Loucy (cell line): Measurements from ENCODE around the gene VSX2.

Experiments
- H2AFZ ChIP-seq: fragments of 200-600 bp; sonication (generic); 2 replicates; pipeline ENCODE4 v1.6.0; 2016; ENCODE audit warnings: antibody characterized with exemption, mild to moderate bottlenecking, low read length, moderate library complexity
- H3F3A ChIP-seq: fragments of 200-600 bp; 2 replicates; pipeline ENCODE4 v1.6.0; 2016; ENCODE audit warnings: antibody characterized with exemption, low read depth, mild to moderate bottlenecking
- H3K27me3 ChIP-seq: fragments of 200-600 bp; sonication (generic); 2 replicates; pipeline ENCODE4 v1.6.1; 2014; ENCODE audit warnings: low read length, mild to moderate bottlenecking; ENCODE audit not compliant: insufficient read depth, poor library complexity, severe bottlenecking
- H3K36me3 ChIP-seq: fragments of 200-600 bp; sonication (generic); 2 replicates; pipeline ENCODE4 v1.6.1; 2016; ENCODE audit warnings: low read length; ENCODE audit not compliant: insufficient read depth
- H3K4me1 ChIP-seq: fragments of 200-600 bp; sonication (generic); 2 replicates; pipeline ENCODE4 v1.5.1; 2014; ENCODE audit warnings: low read length, mild to moderate bottlenecking; ENCODE audit not compliant: insufficient read depth, poor library complexity, severe bottlenecking
- H3K4me2 ChIP-seq: fragments of 200-600 bp; sonication (generic); 2 replicates; pipeline ENCODE4 v1.6.0; 2014; ENCODE audit warnings: antibody characterized with exemption, low read length, low read depth, mild to moderate bottlenecking; ENCODE audit not compliant: poor library complexity, severe bottlenecking
- H3K4me3 ChIP-seq: fragments of 200-600 bp; sonication (generic); 2 replicates; pipeline ENCODE4 v1.5.1; 2014; ENCODE audit warnings: low read length, mild to moderate bottlenecking, mixed read lengths; ENCODE audit not compliant: poor library complexity, severe bottlenecking
- H3K79me2 ChIP-seq: fragments of 200-600 bp; sonication (generic); 2 replicates; pipeline ENCODE4 v1.6.1; 2014; ENCODE audit warnings: low read length; ENCODE audit not compliant: insufficient read depth
- H3K9ac ChIP-seq: fragments of 200-600 bp; sonication (generic); 2 replicates; pipeline ENCODE4 v1.6.0; 2014; ENCODE audit warnings: mild to moderate bottlenecking, low read depth, low read length, moderate library complexity; ENCODE audit not compliant: poor library complexity, severe bottlenecking
- H3K9me2 ChIP-seq: fragments of 200-600 bp; sonication (generic); replicated peaks from 2 replicates; pipeline ENCODE4 v1.6.1; 2016; ENCODE audit warnings: low read depth, low read length, mixed read lengths
- H3K9me3 ChIP-seq: fragments of 200-600 bp; sonication (generic); 2 replicates; pipeline ENCODE4 v1.6.1; 2014; ENCODE audit warnings: mild to moderate bottlenecking, antibody characterized with exemption, low read length, low read depth; ENCODE audit not compliant: insufficient read depth
- H4K20me1 ChIP-seq: fragments of 200-600 bp; sonication (generic); 2 replicates; pipeline ENCODE4 v1.6.0; 2014; ENCODE audit warnings: antibody characterized with exemption, low read length, mild to moderate bottlenecking; ENCODE audit not compliant: insufficient read depth, poor library complexity, severe bottlenecking
- CTCF ChIP-seq: fragments of 200-600 bp; sonication (generic); conservative IDR thresholded peaks from 2 replicates; pipeline ENCODE4 v1.5.1; 2014; ENCODE audit warnings: mild to moderate bottlenecking, antibody characterized with exemption, low read length
- EZH2phosphoT487 ChIP-seq: fragments of 200-600 bp; IDR thresholded peaks from 2 replicates; pipeline ENCODE4 v1.6.1; 2018; ENCODE audit warnings: antibody characterized with exemption, mild to moderate bottlenecking, moderate library complexity, borderline replicate concordance

The VSX2 gene

GRCh38 chr14:74218462-74218861 lies 20.8 kb upstream of the VSX2 start:
- Histone ChIP-seq H3F3A (no peaks in the 10 kb centered on the region), H3K4me1 (peaks cover 3% of the 10 kb centered on the region), H2AFZ (no peak overlapping the region), H4K20me1 (no peaks in the 10 kb centered on the region), H3K27me3 (no peaks in the 10 kb centered on the region), H3K79me2 (no peaks in the 10 kb centered on the region), H3K4me2 (no peak overlapping the region), H3K4me3 (no peak overlapping the region), H3K9ac (no peak overlapping the region), H3K9me2 (no peaks in the 10 kb centered on the region), H3K36me3 (no peaks in the 10 kb centered on the region), H3K9me3 (no peaks in the 10 kb centered on the region)
- no peak for TF ChIP-seq CTCF
- no peak for TF ChIP-seq EZH2phosphoT487

GRCh38 chr14:74219277-74220205 lies 19.7 kb upstream of the VSX2 start:
- Histone ChIP-seq H3K4me2 (no peak overlapping the region), H3K27me3 (no peaks in the 10 kb centered on the region), H4K20me1 (no peaks in the 10 kb centered on the region), H3K79me2 (no peaks in the 10 kb centered on the region), H2AFZ (no peak overlapping the region), H3K9me2 (no peaks in the 10 kb centered on the region), H3K9ac (no peak overlapping the region), H3K9me3 (no peaks in the 10 kb centered on the region), H3K36me3 (no peaks in the 10 kb centered on the region), H3K4me1 (peaks cover 3% of the 10 kb centered on the region), H3K4me3 (no peak overlapping the region), H3F3A (no peaks in the 10 kb centered on the region)
- TF ChIP-seq CTCF: no peak

GRCh38 chr14:74220991-74221390 lies 18.3 kb upstream of the VSX2 start:
- H4K20me1 ChIP-seq: no peaks in the 10 kb centered on the region
- no peak overlapping the region for H3K4me3 ChIP-seq
- no peaks in the 10 kb centered on the region for H3K27me3 ChIP-seq
- H3K79me2 ChIP-seq: no peaks in the 10 kb centered on the region
- no peak overlapping the region for H2AFZ ChIP-seq
- peaks cover 3% of the 10 kb centered on the region for H3K4me1 ChIP-seq
- no peaks in the 10 kb centered on the region for H3K9me2 ChIP-seq
- no peak overlapping the region for H3K4me2 ChIP-seq
- no peaks in the 10 kb centered on the region for H3F3A ChIP-seq
- no peaks in the 10 kb centered on the region for H3K36me3 ChIP-seq
- no peak for TF ChIP-seq CTCF
- no peak for TF ChIP-seq EZH2phosphoT487
- no peaks in the 10 kb centered on the region for H3K9me3 ChIP-seq
- H3K9ac ChIP-seq: no peak overlapping the region
